ENCODE results near the gene FKBP4. TPM values are rescaled to one million over a fixed set of nuclear protein-coding genes. Genes with fewer than 3 reads are reported as not detected.
"Not testable (repeated sequence)": the region's sequence is repeated elsewhere in the genome, so short reads cannot be mapped to it uniquely, and the experiment has no call there.

The FKBP4 gene
- total RNA-seq, 4 donors from 2014 or later, result 27.7 to 42.4 (median 33.7) TPM

GRCh38 chr12:2769866-2770533 is 24.8 kb upstream of the FKBP4 start:
- TF ChIP-seq CTCF (IDR thresholded peaks at IDR 0.05) (no peak), POLR2A (IDR thresholded peaks at IDR 0.05) (no peak)
- peak overlapping the region in 1 of 4 donors; percentile 0 for H3K27ac ChIP-seq

GRCh38 chr12:2770544-2770943 is 24.2 kb upstream of the FKBP4 start:
- H3K9me3 ChIP-seq, H3K27me3 ChIP-seq, DNase-seq, H3K4me1 ChIP-seq, H3K4me3 ChIP-seq, H3K36me3 ChIP-seq: not testable (repeated sequence)
- H3K27ac ChIP-seq, result peak overlapping the region in 1 of 4 donors; percentile 0

More at GRCh38 chr12:2769866-2770533, 24.8 kb upstream of the FKBP4 start:
- no peaks in the 10 kb centered on the region for H3K27me3 ChIP-seq
- no peaks in the 10 kb centered on the region for H3K36me3 ChIP-seq
- DNase-seq, result peak in 1 of 3 donors; percentile 62
- no peaks in the 10 kb centered on the region for H3K4me1 ChIP-seq
- H3K9me3 ChIP-seq, result no peaks in the 10 kb centered on the region
- H3K4me3 ChIP-seq, result no peak overlapping the region

GRCh38 chr12:2772370-2772769 is 22.4 kb upstream of the FKBP4 start:
- Histone ChIP-seq H3K4me1 (no peaks in the 10 kb centered on the region), H3K9me3 (no peaks in the 10 kb centered on the region), H3K36me3 (no peaks in the 10 kb centered on the region), H3K27ac (no peak overlapping the region), H3K27me3 (no peaks in the 10 kb centered on the region), H3K4me3 (no peak overlapping the region)
- no peak for TF ChIP-seq POLR2A (IDR thresholded peaks at IDR 0.05)
- no peak for TF ChIP-seq CTCF (IDR thresholded peaks at IDR 0.05)
- DNase-seq, result no peak

DNA sequence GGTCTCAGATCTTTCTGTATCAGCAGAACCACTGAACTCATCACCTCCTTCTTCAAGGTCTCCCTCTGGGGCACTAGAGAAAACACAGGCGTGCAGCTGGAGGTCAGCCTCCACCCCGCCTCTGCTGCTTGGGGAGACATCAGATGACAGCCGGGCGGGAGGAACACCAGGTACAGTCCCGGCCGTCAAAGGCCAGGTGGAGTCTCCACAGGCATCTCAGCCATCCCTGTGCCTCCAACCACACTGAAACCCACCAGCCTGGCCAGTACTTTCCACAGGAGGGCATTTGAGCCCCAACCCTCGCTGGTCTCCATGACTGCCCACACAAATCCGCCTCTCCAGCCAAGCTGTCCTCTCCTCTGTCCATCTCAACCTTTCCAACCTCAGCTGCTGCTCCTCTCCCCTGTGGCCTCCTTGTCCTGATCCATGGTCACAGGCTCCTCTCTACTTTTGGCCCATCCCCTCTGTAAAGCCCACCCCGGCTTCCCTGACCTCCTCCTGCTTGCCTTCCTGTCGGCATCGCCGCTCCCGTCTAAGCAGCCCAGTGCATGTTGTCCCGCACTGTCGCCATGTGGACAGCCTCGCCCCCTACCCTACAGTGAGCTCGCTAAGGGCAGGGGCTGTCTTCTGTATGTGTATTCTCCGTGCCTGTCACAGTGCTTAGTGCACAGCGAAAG is 21.4 kb upstream of the FKBP4 start:
- H3K27me3 ChIP-seq, result no peaks in the 10 kb centered on the region
- no peak for DNase-seq
- H3K4me1 ChIP-seq, result no peaks in the 10 kb centered on the region
- H3K9me3 ChIP-seq, result no peaks in the 10 kb centered on the region
- TF ChIP-seq POLR2A (IDR thresholded peaks at IDR 0.05), result no peak
- TF ChIP-seq CTCF (IDR thresholded peaks at IDR 0.05), result no peak
- H3K27ac ChIP-seq, result no peak overlapping the region
- no peak overlapping the region for H3K4me3 ChIP-seq
- no peaks in the 10 kb centered on the region for H3K36me3 ChIP-seq

- no peak for DNase-seq
- no peak for TF ChIP-seq POLR2A (IDR thresholded peaks at IDR 0.05)
- no peak for TF ChIP-seq CTCF (IDR thresholded peaks at IDR 0.05)
- Histone ChIP-seq H3K9me3 (no peaks in the 10 kb centered on the region), H3K36me3 (no peaks in the 10 kb centered on the region), H3K4me3 (no peak overlapping the region), H3K27ac (no peak overlapping the region), H3K27me3 (no peaks in the 10 kb centered on the region), H3K4me1 (no peaks in the 10 kb centered on the region)
Observed at GRCh38 chr12:2775431-2775830, 19.3 kb upstream of the FKBP4 start.

- no peak for TF ChIP-seq POLR2A (IDR thresholded peaks at IDR 0.05)
- Histone ChIP-seq H3K4me1 (no peaks in the 10 kb centered on the region), H3K36me3 (no peaks in the 10 kb centered on the region), H3K9me3 (no peaks in the 10 kb centered on the region), H3K27me3 (no peaks in the 10 kb centered on the region), H3K27ac (no peak overlapping the region), H3K4me3 (no peak overlapping the region)
- DNase-seq, result no peak
Observed at GRCh38 chr12:2776129-2776806, 18.5 kb upstream of the FKBP4 start.
